Measurements from ENCODE around the gene KCNH5.

KCNH5 gene

GRCh38 chr14:62662811-62663455 lies 382.3 kb downstream of the KCNH5 start:
- DNase-seq, result no peak

GRCh38 chr14:62661818-62662217 lies 383.4 kb downstream of the KCNH5 start:
- no peak for DNase-seq

- no peak for DNase-seq
These were observed 386.6 kb downstream of the KCNH5 start for GRCh38 chr14:62658631-62659030.

GRCh38 chr14:62657376-62657775 lies 387.9 kb downstream of the KCNH5 start:
- no peak for DNase-seq

GRCh38 chr14:62655166-62655565 lies 390.1 kb downstream of the KCNH5 start:
- DNase-seq, result no peak

- DNase-seq, result no peak
These were observed 390.6 kb downstream of the KCNH5 start for GRCh38 chr14:62654641-62655040.

Data from SIG-M5 (cell line).